ENCODE results near the gene GRID2IP. TPM values are rescaled to one million over a fixed set of nuclear protein-coding genes. Genes with fewer than 3 reads are reported as not detected.

Gene GRID2IP
- total and polyA plus RNA-seq, 2 of the 8 experiments (the other 6 are each of a cell fraction or from before 2014, with no cell fraction given), result 0.80 to 1.3 TPM

- Histone ChIP-seq H3K4ac (replicated peaks; ENCODE audit: insufficient read length, low read depth, low read length) (no peak overlapping the region), H2BK20ac (ENCODE audit: low read length) (no peak overlapping the region), H3K4me3 (ENCODE audit: extremely low read depth in 1 of 4, insufficient read depth in 2 of 4, low read depth in 3 of 4, low read length in 4 of 4) (no peak overlapping the region), H2BK12ac (ENCODE audit: low read depth, low read length) (no peak overlapping the region), H3K23me2 (ENCODE audit: low read depth, low read length) (no peaks in the 10 kb centered on the region), H3K27ac (ENCODE audit: low read depth, low read length) (0 out of 2 replicates have a peak overlapping the region, but pooled peaks have one; percentile 3), H3K27me3 (replicated peaks in 1 of 4; ENCODE audit: control insufficient read depth in 3 of 4, extremely low read depth in 1 of 4, insufficient read depth in 3 of 4, low read length in 3 of 4) (no peaks in the 10 kb centered on the region), H3K4me2 (ENCODE audit: insufficient read depth in 1 of 2, low read depth in 2 of 2, low read length in 2 of 2) (no peak overlapping the region), H3K9ac (replicated peaks in 1 of 4; ENCODE audit: extremely low read depth in 1 of 4, low read depth in 3 of 4, low read length in 3 of 4) (no peak overlapping the region), H3K56ac (replicated peaks; ENCODE audit: insufficient read length, low read depth, low read length) (no peak overlapping the region), H2AFZ (ENCODE audit: low read length) (no peak overlapping the region), H3K4me1 (replicated peaks in 1 of 4; ENCODE audit: control insufficient read depth in 3 of 4, insufficient read depth in 4 of 4, low read length in 3 of 4) (no peaks in the 10 kb centered on the region), H4K91ac (replicated peaks; ENCODE audit: insufficient read length, low read length) (no peak overlapping the region), H2BK5ac (ENCODE audit: low read depth, low read length) (no peak overlapping the region), H4K5ac (ENCODE audit: insufficient read length, low read depth, low read length) (no peak overlapping the region), H3K18ac (ENCODE audit: extremely low read depth, low read length) (no peak overlapping the region), H2BK120ac (replicated peaks; ENCODE audit: low read depth, low read length) (no peak overlapping the region), H3K23ac (ENCODE audit: insufficient read length) (no peak overlapping the region), H2BK15ac (ENCODE audit: low read length) (no peak overlapping the region), H4K8ac (ENCODE audit: extremely low read depth, insufficient read depth, low read length) (no peak overlapping the region), H3K79me1 (ENCODE audit: low read depth, low read length) (no peaks in the 10 kb centered on the region), H2AK5ac (ENCODE audit: low read depth, low read length) (no peak overlapping the region), H3K9me3 (ENCODE audit: insufficient read depth in 2 of 2, low read depth in 1 of 2, low read length in 1 of 2) (peaks cover 4 to 5% of the 10 kb centered on the region in 2 experiments; a peak in 3 of 4 replicates), H3K79me2 (ENCODE audit: control insufficient read depth in 1 of 2, insufficient read depth in 2 of 2, low read length in 2 of 2) (no peaks in the 10 kb centered on the region), H4K20me1 (replicated peaks in 1 of 2; ENCODE audit: control insufficient read depth in 1 of 2, insufficient read depth in 2 of 2, low read length in 2 of 2) (no peaks in the 10 kb centered on the region), H3K36me3 (ENCODE audit: control insufficient read depth in 2 of 4, insufficient read depth in 4 of 4, low read length in 3 of 4) (peaks cover 8 to 29% (median 15%) of the 10 kb centered on the region in 4 experiments; a peak in 7 of 8 replicates), H3K14ac (ENCODE audit: insufficient read length) (no peak overlapping the region)
- TF ChIP-seq SRF (IDR thresholded peaks at IDR 0.05; ENCODE audit: low read depth, low read length), result no peak
- TF ChIP-seq SAP30 (IDR thresholded peaks at IDR 0.05; ENCODE audit: insufficient read depth, insufficient replicate concordance, low read length), result no peak
- TF ChIP-seq NRF1 (IDR thresholded peaks at IDR 0.05; ENCODE audit: low read depth, low read length), result no peak
- no peak for TF ChIP-seq RNF2 (IDR thresholded peaks at IDR 0.05; ENCODE audit: borderline replicate concordance, low read depth, low read length, missing control alignments, poor library complexity, severe bottlenecking)
- no peak for TF ChIP-seq SIRT6 (IDR thresholded peaks at IDR 0.05; ENCODE audit: low read length)
- no peak for TF ChIP-seq SIN3A (conservative IDR thresholded peaks at IDR 0.05 in 1 of 2, IDR thresholded peaks at IDR 0.05 in 1 of 2; ENCODE audit: low read depth in 1 of 2, low read length in 2 of 2)
- FAIRE-seq, result no peak
- DNase-seq (ENCODE audit: low read depth in 1 of 2, low spot score in 2 of 2), result no peak
- WGBS, 2 experiments (ENCODE audit: extremely low coverage in 1 of 2, insufficient coverage in 1 of 2, insufficient read length in 1 of 2, insufficient replicate concordance in 2 of 2, low coverage in 1 of 2, low lambda C conversion rate in 2 of 2, missing lambda C conversion rate in 1 of 2), result 92% methylated on average over 11 of the region's 11 CpGs; no CpG with 5 or more reads in 1 of the 2 experiments
- ChIA-PET CTCF (ENCODE audit: partially characterized antibody) (interaction anchor here (1.2 kb wide), 1 partner anchor 13 kb away, joined by 3 read pairs; no protein-coding TSS in a partner anchor), POLR2A (ENCODE audit: partially characterized antibody) (interaction anchor here (1.6 to 1.7 kb wide), 2 partner anchors 15 to 19 kb away, joined by 4 to 5 read pairs; no protein-coding TSS in a partner anchor)
Measured at GRCh38 chr7:6460990-6461584, 90.2 kb downstream of the GRID2IP start.
